NCI-H524 treated with DMSO at 0.1 percent for 48 hours (cell line): ENCODE measurements around the gene IL1RL2.
A peak's percentile ranks its signal among the peaks of the same experiment; 100 is the strongest.

Source experiments
- DNase-seq: peaks from one replicate; lab custom pipeline; 2025; lab: John Stamatoyannopoulos, UW

IL1RL2 gene

DNA sequence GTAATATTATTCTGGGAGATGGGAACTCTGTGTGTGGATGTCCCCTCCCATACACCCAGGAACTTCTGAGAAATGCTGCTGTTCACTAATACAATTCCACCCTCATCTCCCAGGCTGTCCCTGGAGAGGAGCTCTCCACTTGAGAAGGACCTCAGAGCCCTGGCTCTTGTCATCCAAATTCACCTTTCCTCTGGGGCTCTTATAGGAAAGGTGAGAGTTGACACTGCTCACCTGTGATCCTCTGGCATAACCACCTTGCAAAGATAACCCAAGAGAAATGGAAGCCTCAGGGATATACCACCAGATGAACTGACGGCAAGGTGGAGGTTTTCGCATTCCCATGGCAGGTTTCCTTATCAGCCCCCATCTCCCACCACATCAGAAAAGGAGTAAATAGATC is 52.0 kb downstream of the IL1RL2 start:
- no peak for DNase-seq

DNA sequence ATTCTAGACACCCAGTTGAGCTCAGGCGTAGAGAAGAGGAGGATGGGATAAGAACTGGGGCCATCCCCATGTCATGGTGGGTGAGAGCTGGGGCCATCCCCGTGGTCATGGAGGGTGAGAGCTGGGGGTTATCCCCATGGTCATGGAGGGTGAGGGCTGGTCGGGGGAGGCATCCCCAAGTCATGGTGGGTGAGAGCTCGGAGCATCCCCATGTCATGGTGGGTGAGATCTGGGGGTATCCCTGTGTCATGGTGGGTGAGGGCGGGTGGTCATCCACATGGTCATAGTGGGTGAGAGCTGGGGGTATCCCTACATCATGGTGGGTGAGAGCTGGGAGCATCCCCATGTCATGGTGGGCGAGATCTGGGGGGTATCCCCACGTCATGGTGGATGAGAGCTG is 52.5 kb downstream of the IL1RL2 start:
- DNase-seq = no peak

DNA sequence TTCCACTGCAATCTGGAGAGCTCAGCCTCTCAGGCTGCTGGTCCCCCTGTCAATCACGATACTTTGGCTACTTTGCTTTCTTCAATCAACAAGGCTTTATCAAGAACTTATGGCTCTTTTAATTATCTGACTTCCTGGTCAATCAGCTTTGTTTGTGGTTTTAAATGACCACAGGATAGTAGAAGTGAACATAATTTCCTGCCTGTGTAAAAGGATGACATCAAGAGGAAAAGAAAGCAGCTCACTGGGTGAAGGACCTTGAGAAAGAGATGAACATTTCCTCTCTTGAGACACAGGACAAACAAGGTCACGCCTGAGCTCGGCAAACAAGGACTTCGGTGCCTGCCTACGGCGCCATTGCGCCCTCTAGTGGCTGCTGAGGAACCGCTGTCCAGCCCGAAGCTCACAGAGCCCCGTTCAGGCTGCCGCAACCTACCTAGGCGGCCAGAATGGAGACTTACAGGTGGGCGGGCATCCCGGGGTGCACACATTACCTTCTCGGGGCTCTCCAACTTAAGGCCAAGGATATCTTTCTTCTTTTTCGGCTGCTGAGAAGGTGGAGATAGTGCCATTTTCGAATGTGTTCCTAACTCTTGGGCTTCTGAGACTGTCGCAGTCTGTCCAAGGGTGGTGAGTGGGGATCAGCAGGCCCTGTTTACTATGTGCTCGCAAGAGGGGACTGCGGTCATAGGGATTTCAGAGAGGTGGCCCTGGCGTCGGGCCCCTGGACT is 54.0 kb downstream of the IL1RL2 start:
- DNase-seq = peak; percentile 12

- DNase-seq = no peak
Measured at GRCh38 chr2:102241616-102242305, 54.9 kb downstream of the IL1RL2 start.

- DNase-seq = no peak
Measured at GRCh38 chr2:102245266-102246151, 58.7 kb downstream of the IL1RL2 start.

- no peak for DNase-seq
Measured at GRCh38 chr2:102250278-102250821, 63.5 kb downstream of the IL1RL2 start.

- no peak for DNase-seq
Measured at GRCh38 chr2:102251042-102251848, 64.4 kb downstream of the IL1RL2 start.

DNA sequence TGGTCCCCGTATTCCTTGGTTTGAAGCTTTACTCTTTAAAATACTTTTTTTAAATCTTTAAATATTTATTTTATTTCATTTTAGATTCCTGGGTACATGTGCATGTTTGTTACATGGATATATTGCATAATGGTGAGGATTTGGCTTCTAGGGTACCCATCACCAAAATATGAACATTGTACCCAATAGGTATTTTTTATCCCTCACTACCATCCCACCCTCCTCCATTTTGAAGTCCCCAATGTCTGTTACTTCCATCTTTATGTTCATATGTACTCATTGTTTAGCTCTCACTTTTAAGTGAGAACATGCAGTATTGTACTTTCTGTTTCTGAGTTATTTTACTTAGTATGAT is 65.0 kb downstream of the IL1RL2 start:
- no peak for DNase-seq

DNA sequence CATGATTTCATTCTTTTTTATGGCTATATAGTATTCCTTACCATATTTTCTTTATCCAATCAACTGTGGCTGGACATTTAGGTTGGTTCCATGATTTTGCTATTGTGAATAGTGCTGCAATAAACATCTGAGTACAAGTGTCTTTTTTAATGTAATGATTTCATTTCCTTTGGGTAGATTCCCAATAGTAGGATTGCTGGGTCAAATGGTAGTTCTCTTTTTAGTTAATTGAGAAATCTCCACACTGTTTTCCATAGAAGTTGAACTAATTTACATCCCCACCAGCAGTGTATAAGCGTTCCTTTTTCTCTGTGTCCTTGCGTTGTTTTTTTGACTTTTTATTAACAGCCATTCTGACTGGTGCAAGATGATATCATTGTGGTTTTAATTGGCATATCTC is 65.4 kb downstream of the IL1RL2 start:
- no peak for DNase-seq

DNA sequence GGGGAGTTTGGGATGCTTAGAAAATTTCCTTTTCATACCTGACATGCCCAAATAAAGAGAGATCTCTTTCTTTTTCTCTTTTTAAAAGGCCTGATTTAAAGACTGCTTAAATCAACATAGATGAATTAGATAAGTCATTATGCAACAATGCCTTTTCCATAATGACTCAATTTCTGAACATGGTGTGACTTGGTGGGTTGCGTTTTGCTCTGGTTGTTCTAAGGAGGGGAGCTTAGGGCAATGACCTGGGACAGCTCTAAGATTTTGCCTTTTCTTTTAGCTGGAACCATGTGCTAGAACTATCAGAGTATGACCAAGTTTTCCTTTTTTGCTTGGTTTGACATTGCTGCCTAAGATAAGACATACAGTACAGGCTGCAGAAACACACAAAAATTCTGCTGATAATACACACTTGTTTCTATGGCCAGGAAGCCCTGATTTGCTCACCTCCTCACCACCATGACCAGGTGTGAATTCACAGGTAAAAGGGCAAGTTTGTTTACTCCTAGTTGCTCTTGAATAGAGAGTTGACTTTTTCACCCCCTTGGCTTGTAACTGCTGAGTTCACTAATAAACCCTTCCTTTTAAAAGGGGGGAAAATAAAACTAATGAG is 66.4 kb downstream of the IL1RL2 start:
- DNase-seq = no peak

DNA sequence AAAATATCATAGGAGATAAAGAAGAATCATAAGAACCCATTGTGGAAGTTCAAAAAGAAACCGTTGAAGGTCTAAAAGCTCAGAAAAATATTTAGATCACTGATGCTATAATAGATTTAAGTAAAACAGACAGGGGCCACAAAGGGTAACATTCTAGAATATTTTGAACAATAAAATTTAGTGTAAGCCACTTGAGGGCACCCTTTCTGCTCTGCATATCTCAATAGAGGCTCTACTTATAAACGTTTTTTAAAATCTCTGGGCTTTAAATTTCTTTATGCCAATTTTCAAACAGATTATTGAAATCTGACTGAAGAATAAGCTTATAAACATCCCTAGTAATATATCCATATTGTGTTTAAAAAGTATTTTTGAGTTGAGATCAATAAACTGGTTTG is 66.9 kb downstream of the IL1RL2 start:
- no peak for DNase-seq

- DNase-seq = no peak
Measured at GRCh38 chr2:102256276-102256675, 69.5 kb downstream of the IL1RL2 start.

- no peak for DNase-seq
Measured at GRCh38 chr2:102256874-102257462, 70.1 kb downstream of the IL1RL2 start.

- DNase-seq = no peak
Measured at GRCh38 chr2:102258025-102258385, 71.2 kb downstream of the IL1RL2 start.

DNA sequence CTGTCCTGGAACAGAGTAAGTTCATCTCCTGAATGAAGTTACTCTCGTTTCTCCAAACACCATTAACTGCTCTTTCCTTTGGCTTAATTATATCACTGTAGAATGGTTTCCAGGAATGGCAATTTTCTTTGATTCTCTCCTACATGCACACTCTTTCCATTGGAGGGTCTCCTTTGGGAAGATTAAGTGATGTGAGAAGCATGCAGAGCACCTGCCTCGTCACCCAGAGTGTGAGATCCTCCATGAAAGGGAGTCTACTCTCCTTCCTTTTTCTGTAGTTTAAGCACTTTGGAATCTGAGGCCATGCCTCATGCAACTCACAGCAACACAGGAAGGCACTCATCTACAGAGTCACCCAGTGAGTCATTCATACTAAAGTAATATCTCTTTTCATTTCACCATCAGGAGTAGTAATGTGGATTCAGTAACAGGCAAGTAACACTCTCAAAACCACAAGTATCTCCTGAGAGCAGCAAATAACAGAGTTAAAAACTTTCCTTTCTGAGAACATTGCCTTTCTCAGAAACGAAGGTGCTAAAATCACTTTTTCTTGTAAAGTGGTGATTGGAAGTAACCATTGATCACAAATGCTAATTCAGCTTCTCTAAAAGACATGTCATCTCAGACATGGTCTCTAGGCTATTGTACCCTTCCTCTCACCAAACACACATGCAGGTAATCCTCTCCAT is 71.7 kb downstream of the IL1RL2 start:
- no peak for DNase-seq

DNA sequence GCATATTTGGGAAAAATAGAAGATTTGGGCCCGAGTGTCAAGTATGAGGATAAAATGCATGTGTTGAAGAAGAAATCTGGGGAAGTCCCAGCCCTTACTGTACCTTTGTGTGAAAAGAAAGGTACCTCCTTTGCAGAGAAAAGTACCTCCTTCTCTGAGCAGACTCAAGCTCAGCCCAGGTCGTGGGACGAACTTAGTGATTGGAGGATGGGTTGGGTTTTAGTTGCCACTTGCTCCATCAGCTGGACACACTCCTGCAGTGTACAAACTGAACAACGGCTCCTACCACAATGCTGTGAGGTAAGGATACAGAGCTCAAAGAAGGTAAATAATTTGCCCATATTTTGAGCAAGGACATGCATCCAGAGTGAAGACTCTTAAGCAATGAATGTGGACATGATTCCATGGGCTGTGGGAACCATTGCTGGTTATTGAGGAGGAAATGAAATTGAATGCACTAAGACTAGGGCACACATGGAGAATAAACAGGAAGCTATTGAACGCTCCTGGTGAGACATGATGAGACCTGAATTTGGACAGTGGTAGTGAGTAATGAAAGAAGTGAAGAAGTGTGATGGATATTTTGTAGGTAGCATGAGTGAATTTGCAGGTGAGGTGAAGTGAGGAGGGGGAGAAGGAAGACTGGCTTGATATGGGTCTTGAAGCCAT is 74.8 kb downstream of the IL1RL2 start:
- DNase-seq = no peak

- DNase-seq = no peak
Measured at GRCh38 chr2:102262216-102263129, 75.7 kb downstream of the IL1RL2 start.

DNA sequence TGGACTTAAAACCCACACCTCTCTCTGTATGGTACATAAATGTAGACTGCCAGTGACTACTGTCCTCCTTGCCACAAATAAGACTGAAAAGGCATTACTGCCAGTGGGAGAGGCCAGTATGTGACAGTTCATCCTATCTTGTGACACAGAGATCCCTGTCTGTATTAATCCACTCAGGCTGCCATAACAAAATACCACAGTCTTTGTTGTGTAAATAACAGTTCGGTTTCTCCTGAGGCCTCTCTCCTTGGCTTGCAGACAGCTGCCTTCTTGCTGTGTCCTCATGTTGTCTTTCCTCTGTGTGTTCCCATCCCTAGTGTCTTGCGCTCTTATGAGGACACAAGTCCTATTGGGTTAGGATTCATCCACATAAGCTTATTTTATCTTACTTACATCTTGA is 78.1 kb downstream of the IL1RL2 start:
- no peak for DNase-seq

- DNase-seq = no peak
Measured at GRCh38 chr2:102266204-102266603, 79.4 kb downstream of the IL1RL2 start.
